CD4-positive, alpha-beta T cell (primary cell): ENCODE measurements around the gene TOGARAM2. TPM values are rescaled to one million over a fixed set of nuclear protein-coding genes. Genes with fewer than 3 reads are reported as not detected.
A peak's percentile ranks its signal among the peaks of the same experiment; 100 is the strongest.

Experiments used
- ATAC-seq: fragments of 200-7000 bp; cut with Tn5 transposase; one replicate; pipeline ENCODE4 v1.10.0; 2022; ENCODE audit warnings: mild to moderate bottlenecking; ENCODE audit not compliant: poor library complexity
- CTCF ChIA-PET: fragments of 350-600 bp; sonication (Branson Sonifier 250); formaldehyde crosslinking; loops from one replicate; lab custom pipeline; 2021; ENCODE audit warnings: antibody characterized with exemption, inconsistent platforms; lab: Charles Lee
- POLR2A ChIA-PET: fragments of 350-600 bp; sonication (Branson Sonifier 250); formaldehyde crosslinking; loops from one replicate; lab custom pipeline; 2021; ENCODE audit warnings: antibody characterized with exemption, inconsistent platforms; lab: Charles Lee
- DNase-seq, 14 experiments: peaks; one replicate each; pipeline ENCODE4 v3.0.0-alpha.2; 2013 to 2020; ENCODE audit warnings: mixed read lengths in 2 of 14
- H3K27ac ChIP-seq, 2 donors: one replicate each; pipeline versions ENCODE4 v1.5.1 to v1.7.0; 2013; ENCODE audit warnings: low read length in 2 of 2, low read depth in 1 of 2, mild to moderate bottlenecking in 1 of 2
- H3K27me3 ChIP-seq, 2 experiments: 1 replicate in 1 of 2; 2 replicates in 1 of 2; pipeline versions ENCODE4 v1.6.1 to v1.7.0; 2013; ENCODE audit warnings: low read length in 2 of 2, control low read depth in 1 of 2, mild to moderate bottlenecking in 1 of 2, moderate library complexity in 1 of 2; ENCODE audit not compliant: insufficient read depth in 2 of 2, control insufficient read depth in 1 of 2
- H3K36me3 ChIP-seq: one replicate; pipeline ENCODE4 v1.6.1; 2013; ENCODE audit warnings: low read length, control low read depth; ENCODE audit not compliant: insufficient read depth
- H3K4me1 ChIP-seq: one replicate; pipeline ENCODE4 v1.6.1; 2013; ENCODE audit warnings: low read length, control low read depth; ENCODE audit not compliant: insufficient read depth
- H3K4me3 ChIP-seq: one replicate; pipeline ENCODE4 v1.5.1; 2013; ENCODE audit warnings: mild to moderate bottlenecking, low read length, moderate library complexity
- H3K9me3 ChIP-seq, 2 experiments: 1 replicate in 1 of 2; 2 replicates in 1 of 2; pipeline versions ENCODE4 v1.6.1 to v1.7.0; 2013; ENCODE audit warnings: low read length in 2 of 2, mild to moderate bottlenecking in 2 of 2, control low read depth in 1 of 2, moderate library complexity in 1 of 2; ENCODE audit not compliant: control insufficient read depth in 1 of 2, insufficient read depth in 1 of 2
- H3K27ac Mint-ChIP-seq: one replicate; pipeline ENCODE4 v1.8.0; 2020; ENCODE audit warnings: mixed read lengths
- H3K27me3 Mint-ChIP-seq: one replicate; pipeline ENCODE4 v1.8.0; 2021; ENCODE audit warnings: mixed read lengths
- H3K36me3 Mint-ChIP-seq: one replicate; pipeline ENCODE4 v1.8.0; 2021; ENCODE audit warnings: low read depth, mixed read lengths
- H3K4me1 Mint-ChIP-seq: one replicate; pipeline ENCODE4 v1.8.0; 2021; ENCODE audit warnings: low read depth, mixed read lengths
- H3K4me3 Mint-ChIP-seq: one replicate; pipeline ENCODE4 v1.8.0; 2020; ENCODE audit warnings: mild to moderate bottlenecking, mixed read lengths
- H3K9me3 Mint-ChIP-seq: one replicate; pipeline ENCODE4 v1.8.0; 2020; ENCODE audit warnings: mixed read lengths
- CTCF ChIP-seq: fragments of 200-600 bp; IDR thresholded peaks from one replicate; pipeline ENCODE4 v1.8.0; 2022; ENCODE audit warnings: antibody characterized with exemption, mild to moderate bottlenecking
- intact Hi-C, 2 experiments: fragments of 100-400 bp; cut with DNase I in 1 of 2; cut with micrococcal nuclease in 1 of 2; formaldehyde crosslinking; loops; one replicate each; pipeline versions ENCODE4 v1.15.1 to v1.9.0; 2023 to 2025; cut with DNase I, micrococcal nuclease
- total RNA-seq, 174 experiments: library from RNA in 2 of 174; stranded (reverse) in 2 of 174; gene quantifications; one replicate each; pipeline ENCODE4 v1.2.3 and lab custom pipeline; 2021 to 2026

The TOGARAM2 gene
- total RNA-seq, 2 experiments from 2014 or later = 2.0 to 2.3 TPM

GRCh38 chr2:29017716-29018435 lies 36.8 kb downstream of the TOGARAM2 start:
- Histone ChIP-seq H3K36me3 (no peaks in the 10 kb centered on the region), H3K9me3 (no peaks in the 10 kb centered on the region), H3K27ac (peak overlapping the region in 1 of 2 donors; percentile 86), H3K4me3 (no peak overlapping the region), H3K4me1 (peaks cover 54% of the 10 kb centered on the region), H3K27me3 (no peaks in the 10 kb centered on the region)
- H3K4me3 Mint-ChIP-seq = no peak overlapping the region
- DNase-seq (no peak), ATAC-seq (no peak)
- H3K9me3 Mint-ChIP-seq = no peaks in the 10 kb centered on the region
- POLR2A ChIA-PET = no interaction called here
- H3K4me1 Mint-ChIP-seq = peaks cover 43% of the 10 kb centered on the region
- CTCF ChIA-PET = interaction anchor here (0.6 kb wide), 1 partner anchor 67 kb away, joined by 3 read pairs; no protein-coding TSS in a partner anchor
- H3K27me3 Mint-ChIP-seq = no peaks in the 10 kb centered on the region
- no peak for TF ChIP-seq CTCF
- H3K36me3 Mint-ChIP-seq = no peaks in the 10 kb centered on the region
- intact Hi-C loops = loop anchor here in 1 of 2 experiments (10.0 kb wide), 3 partner anchors 123 to 453 kb away; partner anchors contain the start of genes SPDYA and WDR43
- H3K27ac Mint-ChIP-seq = peak overlapping the region; percentile 54

- ChIA-PET POLR2A (no interaction called here), CTCF (interaction anchor here (0.5 kb wide), 1 partner anchor 20 kb away, joined by 3 read pairs; no protein-coding TSS in a partner anchor)
- Mint-ChIP-seq H3K36me3 (no peaks in the 10 kb centered on the region), H3K9me3 (no peaks in the 10 kb centered on the region), H3K27ac (no peak overlapping the region), H3K27me3 (no peaks in the 10 kb centered on the region), H3K4me3 (no peak overlapping the region), H3K4me1 (peaks cover 3% of the 10 kb centered on the region)
- no peak for TF ChIP-seq CTCF
- H3K4me3 ChIP-seq = no peak overlapping the region
- no peaks in the 10 kb centered on the region for H3K36me3 ChIP-seq
- no peaks in the 10 kb centered on the region for H3K27me3 ChIP-seq
- DNase-seq = no peak
- H3K27ac ChIP-seq = no peak overlapping the region
- intact Hi-C loops = no loop called here
- H3K9me3 ChIP-seq = no peaks in the 10 kb centered on the region
- H3K4me1 ChIP-seq = peaks cover 14% of the 10 kb centered on the region
- ATAC-seq = no peak
Observed at GRCh38 chr2:29021886-29022285, 40.8 kb downstream of the TOGARAM2 start.

- Histone ChIP-seq H3K36me3 (no peaks in the 10 kb centered on the region), H3K9me3 (no peaks in the 10 kb centered on the region), H3K27me3 (no peaks in the 10 kb centered on the region), H3K4me3 (no peak overlapping the region), H3K4me1 (peaks cover 6% of the 10 kb centered on the region), H3K27ac (no peak overlapping the region)
- POLR2A ChIA-PET = no interaction called here
- Mint-ChIP-seq H3K4me1 (no peaks in the 10 kb centered on the region), H3K36me3 (no peaks in the 10 kb centered on the region), H3K4me3 (no peak overlapping the region), H3K9me3 (no peaks in the 10 kb centered on the region), H3K27ac (no peak overlapping the region), H3K27me3 (no peaks in the 10 kb centered on the region)
- intact Hi-C loops = no loop called here
- TF ChIP-seq CTCF = no peak
- ATAC-seq (no peak), DNase-seq (no peak)
- CTCF ChIA-PET = no interaction called here
Observed at GRCh38 chr2:29022679-29023078, 41.6 kb downstream of the TOGARAM2 start.
